HG03378 (cell line): ENCODE measurements around the gene GPS2.
"Not testable (repeated sequence)": the region's sequence is repeated elsewhere in the genome, so short reads cannot be mapped to it uniquely, and the experiment has no call there.

Experiments used
- ATAC-seq: cut with Tn5 transposase; IDR thresholded peaks from one replicate; pipeline ENCODE4 v1.9.1; 2021; ENCODE audit warnings: mild to moderate bottlenecking, moderate library complexity; ENCODE audit not compliant: unreplicated experiment

Gene GPS2

DNA sequence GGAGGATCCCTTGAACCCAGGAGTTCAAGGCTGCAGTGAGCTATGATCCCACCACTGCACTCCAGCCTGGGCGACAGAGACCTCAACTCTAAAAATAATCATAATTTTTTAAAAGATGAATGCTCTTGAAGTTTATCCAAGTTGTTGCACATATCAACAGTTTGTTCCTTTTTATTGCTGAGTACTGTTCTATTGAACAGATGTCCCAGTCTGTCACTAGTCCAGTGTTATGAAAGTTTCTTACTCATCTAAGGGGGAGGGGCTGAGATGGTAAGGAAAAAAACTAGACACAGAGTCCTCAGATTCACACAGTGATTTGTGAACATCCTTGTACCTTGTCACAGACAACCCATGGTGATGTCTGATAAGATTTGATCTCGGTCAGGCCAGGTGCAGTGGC lies 25.0 kb upstream of the GPS2 start:
- no peak for ATAC-seq

DNA sequence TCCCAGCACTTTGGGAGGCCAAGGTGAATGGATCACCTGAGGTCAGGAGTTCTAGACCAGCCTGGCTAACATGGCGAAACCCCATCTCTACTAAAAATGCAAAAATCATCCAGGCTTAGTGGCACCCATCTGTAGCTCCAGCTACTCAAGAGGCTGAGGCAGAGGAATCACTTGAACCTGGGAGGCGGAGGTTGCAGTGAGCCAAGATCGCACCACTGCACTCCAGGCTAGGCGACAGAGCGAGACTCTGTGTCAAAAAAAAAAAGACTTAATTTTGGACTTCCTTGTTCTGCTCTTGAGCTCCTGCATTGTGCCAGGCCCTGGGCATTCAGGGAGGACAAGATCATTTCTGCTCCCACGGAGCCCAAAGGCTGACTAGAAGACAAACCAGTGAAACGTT lies 22.4 kb upstream of the GPS2 start:
- not testable (repeated sequence) for ATAC-seq

DNA sequence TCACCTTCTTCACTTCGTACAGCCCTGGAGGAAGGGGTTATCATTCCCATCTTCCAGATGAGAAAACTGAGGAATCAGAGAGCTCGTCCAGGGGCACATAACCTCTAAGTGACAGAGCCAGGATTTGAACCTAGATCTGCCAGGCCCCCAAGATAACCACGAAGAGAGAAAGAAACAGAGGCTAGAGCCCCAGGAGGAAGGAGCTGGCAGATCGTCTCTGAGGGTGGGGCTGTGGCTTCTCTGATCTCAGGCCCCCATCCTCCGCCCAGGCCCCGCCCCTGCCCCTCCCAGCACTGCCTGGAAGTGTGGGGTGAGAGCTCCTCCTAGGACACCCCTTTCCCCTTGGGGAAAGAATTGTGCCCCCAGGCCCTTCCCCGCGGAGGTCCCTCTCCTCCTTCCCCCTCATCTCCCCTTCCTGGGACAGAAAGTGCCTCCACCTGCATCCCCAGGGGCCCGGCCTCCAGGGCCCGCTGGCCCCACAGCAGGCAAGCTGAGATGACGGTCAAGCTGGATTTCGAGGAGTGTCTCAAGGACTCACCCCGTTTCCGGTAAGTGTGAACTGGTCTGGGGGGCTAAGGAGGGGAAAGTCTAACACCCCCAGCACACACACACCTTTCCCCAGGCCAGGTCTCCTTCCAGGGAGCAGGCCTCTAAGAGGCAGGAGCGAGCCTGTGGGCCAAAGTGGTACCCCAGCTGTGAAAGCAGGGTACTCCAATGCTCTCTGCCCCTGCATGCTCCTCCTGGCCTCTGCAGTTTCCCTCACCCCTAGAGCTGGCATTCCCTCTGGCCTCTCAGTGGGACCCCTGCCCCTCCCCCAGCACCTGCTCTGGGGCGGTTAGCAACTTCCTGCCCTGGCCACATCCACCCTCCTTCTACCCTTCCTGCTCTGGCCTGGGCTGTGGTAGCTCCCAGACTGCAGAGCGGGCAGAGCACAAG lies 21.3 kb upstream of the GPS2 start, which contains the start of gene ACAP1:
Gene ACAP1 (plus strand): TSS at position 290 of the 936 bp plus-strand sequence. CDS start 206 bp downstream, at position 496.
- ATAC-seq: no peak

DNA sequence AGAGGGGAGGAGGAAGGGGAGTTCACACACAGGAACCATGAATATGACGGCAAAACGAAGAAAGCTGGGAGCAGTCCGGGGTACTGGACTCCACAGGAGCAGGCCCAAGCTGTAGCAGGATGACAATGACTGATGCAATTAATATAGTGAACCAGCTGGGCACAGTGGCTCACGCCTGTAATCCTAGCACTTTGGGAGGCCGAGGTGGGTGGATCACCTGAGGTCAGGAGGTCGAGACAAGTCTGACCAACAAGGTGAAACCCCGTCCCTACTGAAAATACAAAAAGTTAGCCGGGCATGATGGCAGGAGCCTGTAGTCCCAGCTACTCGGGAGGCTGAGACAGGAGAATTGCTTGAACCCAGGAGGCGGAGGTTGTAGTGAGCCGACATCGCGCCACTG lies 20.6 kb upstream of the GPS2 start:
- not testable (repeated sequence) for ATAC-seq

DNA sequence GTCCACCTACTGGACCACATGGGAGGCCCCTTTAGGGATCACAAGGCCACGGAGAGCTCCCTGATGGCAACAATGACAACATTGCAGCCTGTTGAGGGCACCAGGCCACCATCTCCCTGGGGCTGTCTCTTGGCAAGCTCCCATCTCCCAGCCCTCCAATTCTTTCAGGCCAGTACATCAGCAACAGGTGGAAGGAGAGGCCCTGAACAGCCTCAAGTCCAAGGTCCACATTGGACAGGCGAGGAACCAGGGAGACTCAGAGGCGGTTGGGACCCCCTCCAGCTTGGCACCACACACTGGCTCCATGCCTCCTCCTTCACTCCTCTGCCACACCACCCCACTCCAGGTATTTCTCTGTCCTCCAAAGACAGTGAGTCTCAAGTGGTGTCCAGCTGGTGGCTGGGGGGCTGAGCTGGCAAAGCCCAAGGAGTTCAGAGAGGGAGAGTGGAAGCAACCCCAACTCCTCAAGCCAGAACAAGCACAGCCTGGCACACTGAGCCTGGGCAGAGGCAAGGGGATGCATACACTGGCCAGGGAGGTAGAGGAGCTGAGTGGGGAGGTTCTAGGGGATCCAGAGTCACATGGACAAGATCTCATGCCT lies 19.9 kb upstream of the GPS2 start:
- ATAC-seq: no peak

DNA sequence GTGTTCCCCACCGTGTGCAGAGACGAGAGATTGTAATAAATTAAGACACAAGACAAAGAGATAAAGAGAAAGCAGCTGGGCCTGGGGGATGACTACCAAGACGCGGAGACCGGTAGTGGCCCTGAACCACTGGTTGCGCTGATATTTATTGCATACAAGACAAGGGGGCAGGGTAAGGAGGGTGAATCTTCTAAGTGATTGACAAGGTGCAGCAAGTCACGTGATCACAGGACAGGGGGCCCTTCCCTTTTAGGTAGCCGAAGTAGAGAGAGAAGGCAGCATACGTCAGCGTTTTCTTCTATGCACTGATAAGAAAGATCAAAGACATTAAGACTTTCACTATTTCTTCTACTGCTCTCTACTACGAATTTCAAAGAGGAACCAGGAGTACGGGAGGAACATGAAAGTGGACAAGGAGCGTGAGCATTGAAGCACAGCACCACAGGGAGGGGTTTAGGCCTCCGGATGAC lies 17.5 kb upstream of the GPS2 start:
- not testable (repeated sequence) for ATAC-seq

DNA sequence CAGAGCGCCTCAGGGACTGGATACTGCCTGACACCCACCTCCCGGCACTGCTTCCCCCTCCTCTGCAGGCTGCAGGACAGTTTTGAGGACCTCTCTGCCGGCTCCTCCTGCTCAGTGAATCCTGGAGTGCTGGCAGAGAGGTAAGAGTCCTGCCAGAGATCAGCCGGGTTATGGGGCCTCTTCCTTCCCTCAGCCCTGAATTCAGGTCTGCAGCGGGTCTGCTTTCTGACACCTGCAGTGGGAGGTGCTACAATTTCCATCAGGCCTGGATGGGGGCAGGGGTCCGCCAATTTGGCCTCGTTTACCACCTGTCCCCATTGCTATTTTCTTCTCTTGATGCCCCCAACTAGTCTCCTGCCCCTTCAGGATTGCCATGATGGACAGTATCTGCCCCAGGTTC lies 17.0 kb upstream of the GPS2 start:
- no peak for ATAC-seq

DNA sequence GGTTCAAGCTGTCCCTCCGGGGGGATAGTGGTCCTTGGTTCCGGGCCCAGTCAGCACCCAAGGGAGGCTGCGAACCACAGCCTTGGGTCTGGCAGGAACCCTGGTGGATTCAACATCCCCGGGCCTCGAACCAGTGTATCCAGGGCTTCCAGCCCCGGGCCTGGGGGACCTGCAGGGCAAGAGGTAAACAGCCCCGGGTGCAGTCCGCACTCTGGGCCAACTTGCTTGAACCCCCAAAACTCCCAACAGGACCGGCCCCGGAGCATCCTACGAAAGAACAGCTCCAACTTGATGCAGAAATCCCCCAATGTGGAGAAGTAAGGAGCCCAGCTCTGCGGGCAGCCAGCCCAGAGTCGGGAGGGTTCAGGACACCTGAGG lies 15.5 kb upstream of the GPS2 start:
- ATAC-seq: no peak

DNA sequence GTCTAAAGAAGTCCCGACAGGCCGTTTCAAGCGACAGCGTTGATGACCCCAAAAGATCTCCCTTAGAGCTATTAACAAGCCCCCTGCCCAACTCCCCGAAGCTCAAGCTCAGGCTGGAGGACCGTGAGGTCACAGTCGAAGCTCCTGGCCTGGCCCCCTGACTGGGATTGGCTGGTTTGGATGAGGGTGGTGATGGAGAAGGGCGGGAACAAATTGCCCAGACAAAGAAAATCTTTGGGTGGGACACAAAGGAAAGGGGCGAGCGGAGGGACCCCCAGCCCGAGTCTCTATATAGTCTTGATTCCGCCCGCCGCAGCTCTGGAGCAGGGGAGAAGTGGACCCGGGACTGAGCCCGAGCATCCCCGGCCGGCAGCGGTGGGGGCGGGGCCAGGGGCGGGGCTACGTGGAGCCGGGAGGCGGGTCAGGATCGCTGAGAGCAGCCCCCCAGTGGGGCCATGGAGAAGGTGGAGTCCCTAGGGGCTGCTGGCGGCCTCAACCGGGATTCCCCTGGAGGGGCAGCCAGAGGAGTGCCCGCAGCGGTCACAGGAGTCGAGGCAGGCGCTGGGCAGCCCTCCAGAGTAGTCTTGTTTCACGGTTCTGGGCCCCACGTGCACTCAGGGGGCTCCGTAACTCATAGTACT lies 15.0 kb upstream of the GPS2 start:
- peak; percentile 27 for ATAC-seq

DNA sequence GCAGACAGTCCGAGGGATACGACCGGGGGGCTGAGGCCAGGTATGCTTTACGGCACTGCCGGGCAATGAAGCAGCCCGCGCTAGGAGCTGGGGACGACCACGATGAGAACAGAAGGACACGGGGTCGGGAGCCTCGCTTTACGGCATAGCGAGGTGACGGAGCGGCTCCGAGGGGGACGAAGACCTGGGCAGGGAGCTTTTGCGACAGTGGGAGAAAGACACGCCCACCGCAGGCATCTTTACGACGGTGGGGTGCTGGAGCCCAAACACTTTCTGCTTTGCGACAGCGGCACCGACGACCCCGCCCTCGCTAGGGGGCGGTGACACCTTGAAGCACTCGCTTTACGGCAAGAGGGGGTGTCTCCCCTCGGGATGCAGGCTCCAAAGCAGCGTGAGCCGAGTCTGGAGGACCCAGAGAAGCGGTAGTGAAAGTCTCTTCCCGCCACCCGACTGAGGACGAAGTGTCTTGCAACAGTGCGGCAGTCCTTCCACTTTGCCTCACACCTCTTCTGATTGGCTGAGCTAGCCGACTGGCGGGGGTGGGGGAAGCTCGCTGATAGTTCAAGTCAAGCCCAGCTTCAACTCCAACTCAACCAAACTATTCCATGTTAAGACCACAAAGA lies 14.3 kb upstream of the GPS2 start:
- ATAC-seq: peak; percentile 54

DNA sequence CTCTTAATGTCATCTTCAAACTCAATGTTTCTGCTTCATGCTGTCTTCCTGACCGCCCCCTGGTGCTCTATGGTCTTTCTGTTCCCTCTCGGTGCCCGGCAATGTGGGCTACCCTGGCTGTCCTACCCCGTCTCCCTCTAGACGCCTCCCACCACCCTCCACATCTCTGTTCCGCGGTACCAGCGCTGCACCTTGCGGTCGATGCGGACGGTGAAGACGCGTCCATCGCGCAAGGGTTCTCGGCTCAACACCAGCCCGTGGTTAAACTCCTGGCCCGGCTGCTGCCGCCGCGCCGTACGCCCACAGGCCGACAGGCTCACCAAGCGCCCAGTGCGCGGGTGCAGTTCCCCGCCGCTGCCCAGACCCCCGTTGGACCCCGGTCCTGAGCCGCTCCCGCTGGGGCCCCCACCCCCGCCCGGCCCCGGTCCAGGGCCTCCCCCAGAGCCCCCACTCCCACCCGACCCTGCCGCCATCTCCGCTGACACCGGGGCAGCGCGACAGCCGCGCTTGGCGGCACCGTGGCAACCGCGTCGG lies 13.7 kb upstream of the GPS2 start, which contains the start of gene NEURL4:
Gene NEURL4 (minus strand): TSS at position 496 of the 534 bp plus-strand sequence. CDS start 23 bp downstream, at position 473.
- ATAC-seq: no peak

DNA sequence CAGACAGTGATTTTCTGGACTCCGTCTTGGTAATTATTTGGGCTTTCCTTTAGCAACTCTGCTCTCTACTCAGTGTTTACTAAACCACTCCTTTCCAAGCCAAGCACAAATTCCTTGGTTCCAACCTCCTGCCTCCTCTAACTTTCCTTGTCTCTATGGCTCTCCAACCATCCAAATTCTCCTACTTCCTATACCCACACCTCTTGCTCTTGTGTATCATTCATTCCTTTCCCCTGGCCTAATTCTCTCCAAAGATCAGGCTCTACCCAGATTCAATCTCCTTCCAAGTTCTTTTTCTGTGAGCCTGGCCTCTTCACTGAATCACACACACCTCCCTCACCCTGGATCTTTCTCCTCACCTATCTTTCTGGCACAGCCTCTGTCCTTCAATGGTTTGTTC lies 12.8 kb upstream of the GPS2 start:
- no peak for ATAC-seq

DNA sequence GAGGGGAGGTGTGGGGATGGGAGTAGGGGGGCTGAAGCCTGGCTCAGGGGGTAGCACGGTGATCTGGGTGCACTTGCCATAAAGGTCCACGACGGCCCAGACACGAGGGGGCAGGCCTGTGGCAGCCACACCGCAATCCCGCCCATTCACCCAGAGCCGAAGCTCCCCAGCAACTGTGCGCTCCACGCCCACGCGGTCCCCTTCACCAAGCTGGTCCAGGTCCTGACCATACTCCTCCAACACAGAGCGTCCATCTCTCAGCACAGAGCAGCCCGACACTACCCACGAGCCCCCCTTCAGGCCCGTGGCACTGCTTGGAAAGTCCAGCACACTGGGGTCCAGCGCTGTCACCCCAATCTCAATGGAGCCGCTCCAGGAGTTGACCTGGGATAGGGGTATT lies 12.3 kb upstream of the GPS2 start:
- no peak for ATAC-seq

DNA sequence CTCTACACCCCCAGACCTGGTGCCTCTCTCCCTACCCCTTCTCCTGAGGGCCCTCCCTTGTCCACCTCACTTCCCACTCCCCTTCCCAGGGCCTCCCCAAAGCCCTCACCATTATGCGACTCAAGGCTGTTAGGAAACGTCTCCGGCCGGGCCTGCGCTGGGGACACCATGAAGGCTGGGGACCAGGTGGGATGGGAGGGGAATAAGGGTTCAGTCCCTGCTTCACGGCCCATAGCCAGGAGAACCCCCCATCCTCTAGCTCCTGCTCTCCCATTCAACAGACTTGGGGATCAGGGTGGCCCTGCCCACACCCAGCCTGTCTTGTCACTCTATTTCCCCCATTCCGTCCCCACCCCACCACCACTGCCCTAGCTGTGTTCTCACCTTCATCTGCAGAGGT lies 11.9 kb upstream of the GPS2 start:
- ATAC-seq: no peak

DNA sequence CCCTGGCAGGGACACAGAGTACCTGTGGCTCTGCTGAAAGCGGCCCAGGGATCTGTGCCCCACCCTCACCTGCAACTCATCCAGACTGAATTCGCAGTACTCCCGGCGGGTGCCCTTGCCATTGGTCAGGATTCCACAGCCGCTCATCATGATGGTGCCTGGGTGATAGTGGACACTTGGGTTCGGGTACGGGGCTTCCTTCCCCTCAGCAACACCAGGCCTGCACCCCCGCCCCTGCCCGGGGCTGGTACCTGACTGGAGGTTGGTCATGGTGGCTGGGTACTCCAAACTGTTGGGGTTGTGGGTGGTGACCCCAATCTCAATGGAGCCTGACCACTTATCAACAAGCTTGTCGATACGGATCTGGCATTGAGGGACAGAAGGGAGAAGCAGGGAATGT lies 11.0 kb upstream of the GPS2 start:
- ATAC-seq: no peak

DNA sequence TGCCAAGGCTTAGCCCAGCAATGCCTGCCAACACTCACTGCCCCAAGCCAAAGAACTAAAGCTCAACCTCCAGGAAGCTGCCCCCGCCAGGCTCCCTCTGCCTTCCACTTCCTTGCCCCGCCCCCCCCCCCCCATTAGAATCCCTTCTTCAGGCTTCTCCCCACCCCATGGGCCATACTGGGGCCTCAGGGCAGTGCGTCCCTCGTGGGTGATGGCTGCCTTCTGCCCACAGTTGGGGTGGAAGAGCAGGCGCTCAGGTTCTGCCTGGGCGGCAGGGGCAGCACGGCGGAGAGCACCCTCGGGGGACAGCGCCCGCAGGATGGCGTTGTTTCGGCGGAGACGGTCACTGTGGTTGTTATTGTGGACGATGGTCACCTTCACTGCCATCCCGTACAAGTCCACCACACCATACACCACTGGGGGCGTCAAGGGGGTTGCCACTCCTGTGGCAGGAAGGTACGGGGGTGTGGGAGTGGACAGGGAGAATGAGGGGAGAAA lies 9.9 kb upstream of the GPS2 start:
- no peak for ATAC-seq

DNA sequence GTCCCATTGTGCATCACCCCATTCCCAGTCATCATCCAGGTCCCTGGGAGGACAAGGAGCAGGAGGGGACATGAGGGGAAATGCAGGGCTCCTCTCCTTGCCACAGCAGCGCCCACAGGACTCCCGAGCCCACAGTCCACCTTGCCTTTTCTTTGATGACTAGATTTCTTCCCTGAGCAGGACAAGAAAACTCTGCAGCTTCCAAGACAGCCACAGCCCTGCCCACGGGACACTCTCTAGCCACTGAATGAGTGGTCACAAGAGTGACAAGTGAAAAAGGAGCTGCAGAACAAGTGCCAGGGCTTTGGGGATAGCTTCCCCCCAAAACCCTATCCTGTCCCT lies 9.2 kb upstream of the GPS2 start:
- no peak for ATAC-seq

DNA sequence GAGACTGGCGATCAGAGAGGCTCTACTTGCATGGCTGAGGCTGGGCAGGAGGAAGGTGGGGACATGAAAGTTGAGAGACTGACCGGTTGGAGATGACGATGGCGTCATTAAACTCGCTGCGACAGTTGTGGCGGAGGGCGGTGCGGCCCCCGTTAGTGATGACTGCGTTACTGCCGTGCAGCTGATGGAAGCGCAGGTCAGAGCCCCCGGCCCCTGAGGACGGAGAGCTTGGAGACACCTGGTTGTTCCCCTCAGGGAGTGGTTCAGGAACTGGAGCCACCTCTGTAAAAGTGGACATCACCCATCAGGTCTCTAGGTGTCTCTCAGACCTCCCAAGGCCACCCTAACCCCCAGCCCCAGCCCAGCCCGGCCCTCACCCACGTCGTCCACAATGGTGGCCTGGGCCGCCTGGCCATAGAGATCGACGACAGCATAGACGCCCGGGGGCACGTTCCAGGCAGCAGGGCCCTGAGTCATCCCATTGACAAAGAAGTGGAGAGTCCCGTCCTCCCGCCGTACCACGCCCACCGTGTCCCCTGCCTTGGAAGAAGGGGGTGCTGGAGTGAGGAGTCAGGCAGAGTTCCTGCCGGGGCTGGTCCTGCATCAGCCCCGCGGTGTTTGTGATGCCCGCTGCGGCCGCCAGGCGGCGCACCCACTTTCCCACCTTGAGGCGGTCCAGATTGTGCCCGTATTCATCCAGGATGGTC lies 8.7 kb upstream of the GPS2 start:
- ATAC-seq: no peak

DNA sequence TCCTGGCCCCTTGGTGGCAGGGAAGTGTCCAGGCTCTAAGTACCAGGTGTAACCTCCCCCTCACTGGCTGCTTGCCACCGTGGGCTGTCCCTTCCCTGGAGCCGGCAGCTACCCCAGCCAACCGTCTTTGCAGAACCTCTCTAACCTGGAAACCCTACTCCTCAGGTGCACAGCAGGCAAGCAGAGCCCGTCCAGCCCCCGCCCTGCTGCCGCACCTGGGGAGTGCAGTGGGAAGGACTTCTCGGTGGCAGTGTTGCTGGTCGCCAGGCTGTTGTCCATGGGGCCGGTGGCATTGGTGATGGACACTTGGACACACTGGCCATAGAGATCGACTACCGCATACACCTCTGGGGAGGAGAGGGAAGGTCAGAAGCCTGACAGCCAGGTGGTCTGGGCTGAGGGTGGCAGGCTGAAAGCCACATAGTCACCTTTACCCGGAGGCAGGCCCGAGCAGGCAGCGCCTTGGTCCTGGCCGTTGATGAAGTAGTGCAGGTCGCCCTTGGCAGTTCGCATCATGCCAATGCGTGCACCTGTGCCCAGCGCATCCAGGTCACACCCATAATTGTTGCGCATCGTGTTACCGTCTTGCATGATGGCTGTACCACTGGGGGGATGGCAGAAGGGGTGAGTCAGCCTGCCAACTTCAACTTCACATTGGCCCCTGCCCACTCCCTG lies 7.5 kb upstream of the GPS2 start:
- ATAC-seq: no peak

DNA sequence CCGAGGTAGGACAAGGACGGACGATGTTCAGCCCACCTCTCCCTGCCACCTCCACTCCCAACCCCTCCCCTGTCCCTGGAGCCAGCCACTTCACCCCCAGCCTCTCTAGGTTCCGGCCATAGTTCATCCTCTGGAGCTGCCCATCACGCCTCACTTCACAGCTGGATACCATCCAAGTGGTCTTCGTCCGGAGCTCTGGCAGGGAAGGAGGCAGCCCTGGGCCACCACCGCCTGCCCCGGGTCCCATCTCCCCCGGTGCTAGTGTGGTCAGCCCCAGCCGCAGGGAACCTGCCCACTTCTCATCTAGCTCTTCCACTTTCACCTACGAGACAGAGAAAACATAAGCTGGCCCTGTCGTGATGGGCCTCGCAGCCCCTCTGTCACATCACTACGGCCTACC lies 6.3 kb upstream of the GPS2 start:
- no peak for ATAC-seq
